Ascending aorta (tissue), 2 donors: ENCODE measurements around the gene PIP5K1B. TPM values are rescaled to one million over a fixed set of nuclear protein-coding genes. Genes with fewer than 3 reads are reported as not detected.
"Not testable (repeated sequence)": the region's sequence is repeated elsewhere in the genome, so short reads cannot be mapped to it uniquely, and the experiment has no call there.

Source experiments
- DNase-seq, 2 donors: peaks; one replicate each; pipeline ENCODE4 v3.0.0-alpha.2; 2019; ENCODE audit warnings: low spot score in 2 of 2
- H3K27ac ChIP-seq, 2 donors: fragments of 200-600 bp; sonication (generic); one replicate each; pipeline ENCODE4 v1.5.1; 2016 to 2017; ENCODE audit warnings: mild to moderate bottlenecking in 1 of 2
- H3K27me3 ChIP-seq: fragments of 200-600 bp; sonication (generic); one replicate; pipeline ENCODE4 v1.5.1; 2017
- H3K36me3 ChIP-seq, 2 donors: fragments of 200-600 bp; sonication (generic); one replicate each; pipeline ENCODE4 v1.5.1; 2016
- H3K4me1 ChIP-seq, 2 donors: fragments of 200-600 bp; sonication (generic); one replicate each; pipeline ENCODE4 v1.5.1; 2016 to 2017; ENCODE audit warnings: mild to moderate bottlenecking in 1 of 2
- H3K4me3 ChIP-seq, 2 donors: fragments of 200-600 bp; sonication (generic); one replicate each; pipeline ENCODE4 v1.5.1; 2016 to 2017; ENCODE audit warnings: mild to moderate bottlenecking in 1 of 2
- H3K9me3 ChIP-seq, 2 donors: fragments of 200-600 bp; sonication (generic); one replicate each; pipeline ENCODE4 v1.5.1; 2016
- intact Hi-C: fragments of 100-400 bp; cut with DNase I; formaldehyde crosslinking; loops from one replicate; pipeline ENCODE4 v1.15.1; 2023
- total RNA-seq: library from RNA; depleted of rRNA; stranded (reverse); fragments of >200 nt; gene quantifications from one replicate; pipeline ENCODE4 v1.1.0, GENCODE V29; 2016
- TF ChIP-seq, protein P1 (sequence below), 3 experiments: fragments of 200-600 bp in 2 of 3; fragments of 450-650 bp in 1 of 3; sonication (generic) in 2 of 3; IDR thresholded peaks; one replicate each; pipeline ENCODE4 v1.5.1; 2016 to 2019; ENCODE audit warnings: antibody characterized with exemption in 3 of 3, mild to moderate bottlenecking in 1 of 3, moderate library complexity in 1 of 3

The PIP5K1B gene
- total RNA-seq, 1 donor from 2014 or later = 0.85 TPM

DNA sequence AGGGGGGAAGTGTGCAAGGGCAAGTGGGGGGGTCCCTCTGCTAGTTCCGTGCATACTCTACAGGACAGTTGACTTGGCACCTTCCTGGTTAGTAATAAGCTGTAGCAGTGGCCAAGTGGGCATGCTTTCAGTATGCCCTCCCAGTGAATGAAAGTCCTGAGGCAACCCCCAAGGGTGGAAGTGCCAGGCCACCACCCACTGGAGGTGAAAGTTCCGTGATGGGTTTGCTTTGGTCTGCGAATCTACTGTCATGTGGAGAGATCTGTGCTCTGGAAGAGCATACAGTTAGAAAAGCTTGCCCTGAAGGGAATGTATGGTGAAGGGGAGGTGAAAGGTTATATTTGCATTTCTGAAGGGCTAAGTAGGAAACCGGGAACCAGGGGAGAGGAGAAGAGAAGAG is 340.8 kb downstream of the PIP5K1B start:
- intact Hi-C loops = loop anchor here (10.0 kb wide), 1 partner anchor 349 kb away; no protein-coding TSS in a partner anchor
- Histone ChIP-seq H3K4me3 (no peak overlapping the region), H3K9me3 (no peaks in the 10 kb centered on the region), H3K36me3 (no peaks in the 10 kb centered on the region), H3K4me1 (peaks cover 8 to 9% of the 10 kb centered on the region in 2 donors), H3K27me3 (no peaks in the 10 kb centered on the region), H3K27ac (no peak overlapping the region)
- no peak for DNase-seq
- TF ChIP-seq, protein P1, sequence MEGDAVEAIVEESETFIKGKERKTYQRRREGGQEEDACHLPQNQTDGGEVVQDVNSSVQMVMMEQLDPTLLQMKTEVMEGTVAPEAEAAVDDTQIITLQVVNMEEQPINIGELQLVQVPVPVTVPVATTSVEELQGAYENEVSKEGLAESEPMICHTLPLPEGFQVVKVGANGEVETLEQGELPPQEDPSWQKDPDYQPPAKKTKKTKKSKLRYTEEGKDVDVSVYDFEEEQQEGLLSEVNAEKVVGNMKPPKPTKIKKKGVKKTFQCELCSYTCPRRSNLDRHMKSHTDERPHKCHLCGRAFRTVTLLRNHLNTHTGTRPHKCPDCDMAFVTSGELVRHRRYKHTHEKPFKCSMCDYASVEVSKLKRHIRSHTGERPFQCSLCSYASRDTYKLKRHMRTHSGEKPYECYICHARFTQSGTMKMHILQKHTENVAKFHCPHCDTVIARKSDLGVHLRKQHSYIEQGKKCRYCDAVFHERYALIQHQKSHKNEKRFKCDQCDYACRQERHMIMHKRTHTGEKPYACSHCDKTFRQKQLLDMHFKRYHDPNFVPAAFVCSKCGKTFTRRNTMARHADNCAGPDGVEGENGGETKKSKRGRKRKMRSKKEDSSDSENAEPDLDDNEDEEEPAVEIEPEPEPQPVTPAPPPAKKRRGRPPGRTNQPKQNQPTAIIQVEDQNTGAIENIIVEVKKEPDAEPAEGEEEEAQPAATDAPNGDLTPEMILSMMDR (IDR thresholded peaks at IDR 0.05) = no peak

DNA sequence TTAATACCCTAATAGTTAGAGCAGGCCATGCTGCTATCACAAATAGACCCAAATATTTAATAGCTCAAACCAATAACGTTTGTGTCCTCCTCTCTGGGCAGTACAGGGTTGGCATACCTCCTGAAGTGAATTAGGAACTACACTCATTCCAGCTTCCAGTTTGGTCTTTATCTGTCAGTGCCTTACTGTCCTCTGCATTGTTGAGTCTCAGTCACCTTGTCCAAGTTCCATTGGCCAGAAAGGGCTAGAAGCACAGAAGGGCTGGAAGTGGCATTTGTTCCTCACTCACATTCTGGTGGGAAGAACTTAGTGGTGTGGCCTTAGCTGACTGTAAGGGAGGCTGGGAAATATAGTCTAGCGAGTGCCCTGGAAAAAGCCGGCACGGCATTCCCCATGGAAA is 341.7 kb downstream of the PIP5K1B start:
- intact Hi-C loops = loop anchor here (10.0 kb wide), 1 partner anchor 348 kb away; no protein-coding TSS in a partner anchor
- TF ChIP-seq, protein P1 (IDR thresholded peaks at IDR 0.05) = no peak
- DNase-seq = no peak
- Histone ChIP-seq H3K9me3 (no peaks in the 10 kb centered on the region), H3K27ac (peak overlapping the region in 1 of 2 donors; percentile 56), H3K4me1 (peaks cover 8 to 9% of the 10 kb centered on the region in 2 donors), H3K4me3 (no peak overlapping the region), H3K36me3 (no peaks in the 10 kb centered on the region), H3K27me3 (no peaks in the 10 kb centered on the region)

DNA sequence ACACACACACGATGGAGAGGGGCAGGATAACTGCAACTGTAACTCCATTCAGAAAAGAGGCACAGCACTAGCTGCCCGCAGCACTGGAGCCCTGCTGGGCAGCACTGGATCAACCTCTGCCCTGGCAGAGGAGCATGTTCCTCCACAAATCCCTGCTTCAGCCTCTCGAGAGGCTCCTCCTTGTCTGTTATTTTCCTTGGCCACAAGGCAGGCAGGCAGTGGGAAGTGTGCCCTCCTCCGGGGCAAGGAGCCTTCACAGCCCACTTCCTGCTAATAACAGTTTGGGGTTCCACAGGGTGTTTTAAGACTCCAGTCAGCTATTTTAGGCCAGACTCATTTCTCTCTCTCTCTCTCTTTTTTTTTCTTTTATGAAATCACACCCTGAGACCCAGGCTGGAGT is 342.3 kb downstream of the PIP5K1B start:
- no peak for DNase-seq
- intact Hi-C loops = loop anchor here (10.0 kb wide), 1 partner anchor 347 kb away; no protein-coding TSS in a partner anchor

DNA sequence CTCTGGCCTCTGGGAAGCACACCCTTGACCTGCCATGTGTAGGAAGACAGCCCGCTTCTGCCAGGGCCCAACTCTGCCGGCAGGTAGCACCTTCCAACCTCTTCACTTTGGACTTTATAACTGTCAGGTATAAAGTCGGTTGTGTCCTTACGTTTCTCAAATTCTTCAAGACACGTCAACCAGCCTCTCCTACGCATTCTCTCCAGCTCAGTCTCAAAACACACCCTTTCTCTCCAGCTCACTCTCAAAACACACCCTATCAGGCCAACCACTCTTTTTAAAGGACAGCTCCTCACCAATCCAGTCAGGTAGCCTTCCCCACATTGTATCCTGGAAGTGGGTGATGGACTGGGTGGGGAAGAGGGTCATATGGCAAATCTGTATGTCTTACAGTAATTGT is 344.1 kb downstream of the PIP5K1B start:
- intact Hi-C loops = loop anchor here (10.0 kb wide), 1 partner anchor 346 kb away; no protein-coding TSS in a partner anchor
- Histone ChIP-seq H3K27me3 (no peaks in the 10 kb centered on the region), H3K9me3 (no peaks in the 10 kb centered on the region), H3K4me1 (peaks cover 8 to 9% of the 10 kb centered on the region in 2 donors), H3K36me3 (no peaks in the 10 kb centered on the region), H3K27ac (no peak overlapping the region), H3K4me3 (no peak overlapping the region)
- TF ChIP-seq, protein P1 (IDR thresholded peaks at IDR 0.05) = no peak
- no peak for DNase-seq

More for the DNA sequence above, 342.3 kb downstream of the PIP5K1B start:
- Histone ChIP-seq H3K4me3 (no peak overlapping the region), H3K27ac (peak overlapping the region; percentile 56 to 63), H3K4me1 (peaks cover 8 to 9% of the 10 kb centered on the region in 2 donors), H3K36me3 (no peaks in the 10 kb centered on the region), H3K27me3 (no peaks in the 10 kb centered on the region), H3K9me3 (no peaks in the 10 kb centered on the region)
- TF ChIP-seq, protein P1 (IDR thresholded peaks at IDR 0.05) = peak in 1 of 3 experiments; percentile 13

DNA sequence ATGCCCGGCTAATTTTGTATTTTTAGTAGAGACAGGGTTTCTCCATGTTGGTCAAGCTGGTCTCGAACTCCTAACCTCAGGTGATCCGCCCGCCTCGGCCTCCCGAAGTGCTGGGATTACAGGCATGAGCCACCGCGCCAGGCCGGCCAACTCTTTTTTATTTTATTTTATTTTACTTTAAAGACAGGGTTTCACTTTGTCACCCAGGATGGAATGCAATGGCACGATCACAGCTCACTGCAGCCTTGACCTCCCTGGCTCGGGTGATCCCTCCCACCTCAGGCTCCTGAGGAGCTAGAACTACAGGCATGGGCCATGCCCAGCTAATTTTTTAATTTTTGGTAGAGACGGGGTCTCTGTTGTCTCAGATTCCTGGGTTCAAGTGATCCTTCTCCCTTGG is 345.9 kb downstream of the PIP5K1B start:
- intact Hi-C loops = loop anchor here (5.0 kb wide), 1 partner anchor 96 kb away; no protein-coding TSS in a partner anchor
- H3K27me3 ChIP-seq = not testable (repeated sequence)

DNA sequence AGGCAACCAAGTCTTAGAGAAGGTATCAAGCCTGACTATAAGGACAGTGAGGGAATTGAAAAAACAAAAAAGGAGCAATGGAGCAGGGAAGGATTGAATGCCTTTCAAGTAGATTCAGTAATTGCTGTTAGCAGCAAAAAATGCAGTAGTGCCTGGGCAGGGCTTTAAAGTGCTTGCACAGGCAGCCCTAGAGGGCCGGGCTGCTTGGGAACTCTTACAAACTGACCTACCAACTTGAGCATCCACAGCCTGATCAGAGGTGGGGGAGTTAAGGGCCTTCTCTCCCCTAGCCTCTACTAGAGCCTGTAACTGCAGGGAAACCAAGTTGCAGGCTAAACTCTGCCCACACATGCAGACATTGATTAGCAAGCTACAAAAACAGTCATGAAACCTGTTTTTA is 349.9 kb downstream of the PIP5K1B start:
- intact Hi-C loops = loop anchor here (1.0 to 5.0 kb wide), 4 partner anchors 43 to 138 kb away; no protein-coding TSS in a partner anchor
- no peaks in the 10 kb centered on the region for H3K9me3 ChIP-seq
- H3K27me3 ChIP-seq = no peaks in the 10 kb centered on the region
- H3K36me3 ChIP-seq = no peaks in the 10 kb centered on the region
- H3K4me1 ChIP-seq = peaks cover 4% of the 10 kb centered on the region in 2 donors
- TF ChIP-seq, protein P1 (IDR thresholded peaks at IDR 0.05) = no peak
- no peak for DNase-seq
- H3K27ac ChIP-seq = no peak overlapping the region
- no peak overlapping the region for H3K4me3 ChIP-seq

More for the DNA sequence above, 345.9 kb downstream of the PIP5K1B start:
- H3K4me3 ChIP-seq, H3K36me3 ChIP-seq, H3K9me3 ChIP-seq, H3K27ac ChIP-seq, DNase-seq: not testable (repeated sequence)
- H3K4me1 ChIP-seq = peaks cover 12 to 14% of the 10 kb centered on the region in 2 donors
